Neuronal stem cell (in vitro differentiated cells): ENCODE results near the gene SLC2A13.

ENCODE experiments used
- DNase-seq: peaks from one replicate; pipeline ENCODE4 v3.0.0-alpha.2; 2013; ENCODE audit warnings: low spot score
- H2AFZ ChIP-seq: one replicate; pipeline ENCODE4 v1.6.1; 2013; ENCODE audit warnings: mild to moderate bottlenecking, low read length, inconsistent platforms
- H2AK5ac ChIP-seq: 2 replicates; pipeline ENCODE4 v1.6.1; 2013; ENCODE audit warnings: low read depth, mild to moderate bottlenecking, inconsistent platforms, low read length, moderate library complexity, mixed read lengths
- H2BK120ac ChIP-seq: 2 replicates; pipeline ENCODE4 v1.6.1; 2013; ENCODE audit warnings: low read depth, mild to moderate bottlenecking, inconsistent platforms, low read length, moderate library complexity, mixed read lengths
- H2BK12ac ChIP-seq: one replicate; pipeline ENCODE4 v1.6.1; 2013; ENCODE audit warnings: low read length, inconsistent platforms
- H2BK15ac ChIP-seq: 2 replicates; pipeline ENCODE4 v1.6.1; 2013; ENCODE audit warnings: mild to moderate bottlenecking, low read length, inconsistent platforms, mixed read lengths
- H2BK5ac ChIP-seq: one replicate; pipeline ENCODE4 v1.6.1; 2013; ENCODE audit warnings: inconsistent platforms, mild to moderate bottlenecking, low read length, moderate library complexity
- H3K14ac ChIP-seq: one replicate; pipeline ENCODE4 v1.6.1; 2013; ENCODE audit warnings: low read length, inconsistent platforms
- H3K18ac ChIP-seq: 2 replicates; pipeline ENCODE4 v1.6.1; 2013; ENCODE audit warnings: low read length, inconsistent platforms
- H3K23ac ChIP-seq: 2 replicates; pipeline ENCODE4 v1.6.1; 2013; ENCODE audit warnings: low read depth, mild to moderate bottlenecking, mixed read lengths, low read length, inconsistent platforms; ENCODE audit not compliant: poor library complexity
- H3K27ac ChIP-seq: replicated peaks from 3 replicates; pipeline ENCODE4 v1.5.1; 2013; ENCODE audit warnings: low read length, inconsistent platforms
- H3K27me3 ChIP-seq, 3 experiments: 2 replicates each; pipeline ENCODE4 v1.6.1; 2013; ENCODE audit warnings: low read length in 3 of 3, mild to moderate bottlenecking in 2 of 3, inconsistent platforms in 1 of 3, low read depth in 1 of 3, mixed read lengths in 1 of 3, moderate library complexity in 1 of 3; ENCODE audit not compliant: control insufficient read depth in 3 of 3, insufficient read depth in 3 of 3
- H3K36me3 ChIP-seq, 2 donors: replicated peaks in 1 of 2; 2 replicates each; pipeline ENCODE4 v1.6.1; 2013; ENCODE audit warnings: low read length in 2 of 2; ENCODE audit not compliant: control insufficient read depth in 2 of 2, insufficient read depth in 2 of 2
- H3K4ac ChIP-seq: 2 replicates; pipeline ENCODE4 v1.6.1; 2013; ENCODE audit warnings: inconsistent platforms, mild to moderate bottlenecking, low read length, moderate library complexity
- H3K4me1 ChIP-seq, 2 donors: 1 replicate in 1 of 2; 2 replicates in 1 of 2; pipeline ENCODE4 v1.6.1; 2013; ENCODE audit warnings: low read length in 2 of 2, low read depth in 1 of 2; ENCODE audit not compliant: control insufficient read depth in 2 of 2, insufficient read depth in 1 of 2
- H3K4me2 ChIP-seq: one replicate; pipeline ENCODE4 v1.6.1; 2013; ENCODE audit warnings: mild to moderate bottlenecking, low read length, inconsistent platforms; ENCODE audit not compliant: insufficient read depth, poor library complexity, severe bottlenecking
- H3K4me3 ChIP-seq, 2 donors: 2 replicates each; pipeline ENCODE4 v1.5.1; 2013; ENCODE audit warnings: low read length in 2 of 2, mild to moderate bottlenecking in 2 of 2, inconsistent platforms in 1 of 2, moderate library complexity in 1 of 2
- H3K79me1 ChIP-seq: one replicate; pipeline ENCODE4 v1.6.1; 2013; ENCODE audit warnings: low read depth, mild to moderate bottlenecking, inconsistent platforms, low read length, moderate library complexity
- H3K9ac ChIP-seq: one replicate; pipeline ENCODE4 v1.6.1; 2013; ENCODE audit warnings: mild to moderate bottlenecking, low read depth, low read length, inconsistent platforms; ENCODE audit not compliant: poor library complexity
- H3K9me3 ChIP-seq, 2 donors: replicated peaks in 1 of 2; 2 replicates each; pipeline versions ENCODE3 to v1.6.1; 2013; ENCODE audit warnings: low read length in 2 of 2, mild to moderate bottlenecking in 2 of 2, inconsistent platforms in 1 of 2, low read depth in 1 of 2, mixed read lengths in 1 of 2, moderate library complexity in 1 of 2; ENCODE audit not compliant: control insufficient read depth in 2 of 2, insufficient read depth in 1 of 2
- H4K8ac ChIP-seq: one replicate; pipeline ENCODE4 v1.6.1; 2013; ENCODE audit warnings: low read depth, mild to moderate bottlenecking, inconsistent platforms, low read length, moderate library complexity
- H4K91ac ChIP-seq: one replicate; pipeline ENCODE4 v1.6.1; 2013; ENCODE audit warnings: low read length, low read depth, mild to moderate bottlenecking, inconsistent platforms; ENCODE audit not compliant: poor library complexity
- WGBS, 2 donors: extraction: QIAGEN DNeasy Blood & Tissue Kit; methylation state at CpG; one replicate each; pipeline ENCODE4 v1.1.7; 2013; ENCODE audit warnings: missing lambda C conversion rate in 2 of 2, mixed read lengths in 1 of 2; ENCODE audit not compliant: insufficient read length in 2 of 2, insufficient replicate concordance in 1 of 2; ENCODE audit errors: extremely low coverage in 2 of 2; 5-methylcytosine and 5-hydroxymethylcytosine counted together

The SLC2A13 gene

GRCh38 chr12:39839072-39839471 lies 266.8 kb downstream of the SLC2A13 start:
- no peaks in the 10 kb centered on the region for H3K27me3 ChIP-seq
- H3K79me1 ChIP-seq = no peaks in the 10 kb centered on the region
- no peak overlapping the region for H2BK120ac ChIP-seq
- H4K8ac ChIP-seq = no peak overlapping the region
- no peak overlapping the region for H2BK12ac ChIP-seq
- H2BK5ac ChIP-seq = no peak overlapping the region
- H3K4me3 ChIP-seq = no peak overlapping the region
- H3K4me2 ChIP-seq = no peak overlapping the region
- H3K9ac ChIP-seq = no peak overlapping the region
- no peaks in the 10 kb centered on the region for H3K36me3 ChIP-seq
- H3K14ac ChIP-seq = no peak overlapping the region
- H3K23ac ChIP-seq = no peak overlapping the region
- no peak overlapping the region for H3K4ac ChIP-seq
- DNase-seq = no peak
- no peak overlapping the region for H2BK15ac ChIP-seq
- no peaks in the 10 kb centered on the region for H3K9me3 ChIP-seq
- no peak overlapping the region for H3K27ac ChIP-seq
- H4K91ac ChIP-seq = no peak overlapping the region
- no peak overlapping the region for H2AK5ac ChIP-seq
- H2AFZ ChIP-seq = no peak overlapping the region
- WGBS, 2 donors = no CpG with 5 or more reads among the region's 6 CpGs
- H3K18ac ChIP-seq = no peak overlapping the region
- no peaks in the 10 kb centered on the region for H3K4me1 ChIP-seq

- no peak overlapping the region for H2BK12ac ChIP-seq
- H3K27ac ChIP-seq = no peak overlapping the region
- no peak overlapping the region for H3K4me2 ChIP-seq
- H3K9ac ChIP-seq = no peak overlapping the region
- no peak overlapping the region for H3K14ac ChIP-seq
- no peak overlapping the region for H2BK15ac ChIP-seq
- no peak overlapping the region for H2BK120ac ChIP-seq
- H3K79me1 ChIP-seq = no peaks in the 10 kb centered on the region
- H3K4me3 ChIP-seq = no peak overlapping the region
- no peak overlapping the region for H3K18ac ChIP-seq
- no peak overlapping the region for H2BK5ac ChIP-seq
- no peak overlapping the region for H4K8ac ChIP-seq
- no peak overlapping the region for H3K23ac ChIP-seq
- DNase-seq = no peak
- WGBS, 2 donors = 100% methylated on average over 1 of the region's 4 CpGs
- no peaks in the 10 kb centered on the region for H3K9me3 ChIP-seq
- no peaks in the 10 kb centered on the region for H3K36me3 ChIP-seq
- H3K27me3 ChIP-seq = no peaks in the 10 kb centered on the region
- no peak overlapping the region for H3K4ac ChIP-seq
- H2AK5ac ChIP-seq = no peak overlapping the region
- no peak overlapping the region for H2AFZ ChIP-seq
- no peak overlapping the region for H4K91ac ChIP-seq
- H3K4me1 ChIP-seq = no peaks in the 10 kb centered on the region
Measured at GRCh38 chr12:39835517-39836489, 270.1 kb downstream of the SLC2A13 start.

- H3K4me2 ChIP-seq = no peak overlapping the region
- H2BK5ac ChIP-seq = no peak overlapping the region
- no peak overlapping the region for H3K18ac ChIP-seq
- no peak overlapping the region for H2BK15ac ChIP-seq
- H2AFZ ChIP-seq = no peak overlapping the region
- no peaks in the 10 kb centered on the region for H3K27me3 ChIP-seq
- no peaks in the 10 kb centered on the region for H3K36me3 ChIP-seq
- H3K14ac ChIP-seq = no peak overlapping the region
- H3K9me3 ChIP-seq = no peaks in the 10 kb centered on the region
- no peaks in the 10 kb centered on the region for H3K79me1 ChIP-seq
- H2AK5ac ChIP-seq = no peak overlapping the region
- no CpG with 5 or more reads among the region's 1 CpG for whole genome bisulfite sequencing, 2 donors
- DNase-seq = no peak
- H2BK12ac ChIP-seq = no peak overlapping the region
- H3K4me1 ChIP-seq = no peaks in the 10 kb centered on the region
- no peak overlapping the region for H3K4ac ChIP-seq
- no peak overlapping the region for H2BK120ac ChIP-seq
- H4K91ac ChIP-seq = no peak overlapping the region
- H3K23ac ChIP-seq = no peak overlapping the region
- H4K8ac ChIP-seq = no peak overlapping the region
- H3K4me3 ChIP-seq = no peak overlapping the region
- no peak overlapping the region for H3K9ac ChIP-seq
- no peak overlapping the region for H3K27ac ChIP-seq
Measured at GRCh38 chr12:39831587-39832315, 274.1 kb downstream of the SLC2A13 start.

- no peak for DNase-seq
- H3K9me3 ChIP-seq = no peaks in the 10 kb centered on the region
- no peak overlapping the region for H3K18ac ChIP-seq
- H4K91ac ChIP-seq = no peak overlapping the region
- H3K27me3 ChIP-seq = no peaks in the 10 kb centered on the region
- H3K4me3 ChIP-seq = no peak overlapping the region
- no peak overlapping the region for H3K14ac ChIP-seq
- no peak overlapping the region for H2AFZ ChIP-seq
- H4K8ac ChIP-seq = no peak overlapping the region
- H3K9ac ChIP-seq = no peak overlapping the region
- H3K36me3 ChIP-seq = no peaks in the 10 kb centered on the region
- WGBS, 2 donors = no CpG with 5 or more reads among the region's 5 CpGs
- H3K4me2 ChIP-seq = no peak overlapping the region
- no peaks in the 10 kb centered on the region for H3K4me1 ChIP-seq
- no peak overlapping the region for H2BK15ac ChIP-seq
- H2BK5ac ChIP-seq = no peak overlapping the region
- H3K23ac ChIP-seq = no peak overlapping the region
- no peak overlapping the region for H3K4ac ChIP-seq
- H3K27ac ChIP-seq = no peak overlapping the region
- H2AK5ac ChIP-seq = no peak overlapping the region
- H3K79me1 ChIP-seq = no peaks in the 10 kb centered on the region
- H2BK12ac ChIP-seq = no peak overlapping the region
- no peak overlapping the region for H2BK120ac ChIP-seq
Measured at GRCh38 chr12:39830852-39831520, 274.9 kb downstream of the SLC2A13 start.
